Transverse colon (tissue), 4 donors: Measurements from ENCODE around the gene ANTXR2.

Experiments used
- CTCF ChIP-seq, 5 experiments: fragments of 200-600 bp in 3 of 5; fragments of 450-650 bp in 2 of 5; sonication (generic) in 3 of 5; IDR thresholded peaks; 1 replicate in 2 of 5; 2 replicates in 3 of 5; pipeline ENCODE4 v1.5.1; 2016 to 2017; ENCODE audit warnings: antibody characterized with exemption in 5 of 5, inconsistent platforms in 3 of 5, mild to moderate bottlenecking in 2 of 5, moderate library complexity in 1 of 5
- EP300 ChIP-seq: sonication (generic); formaldehyde crosslinking; IDR thresholded peaks from one replicate; pipeline ENCODE4 v1.6.1; 2017; ENCODE audit warnings: antibody characterized with exemption, low read depth
- POLR2A ChIP-seq: fragments of 450-650 bp; IDR thresholded peaks from one replicate; pipeline ENCODE4 v1.6.1; 2016; ENCODE audit warnings: antibody characterized with exemption, mild to moderate bottlenecking, moderate library complexity
- POLR2AphosphoS5 ChIP-seq, 3 donors: sonication (generic); formaldehyde crosslinking; IDR thresholded peaks; one replicate each; pipeline ENCODE4 v1.6.1; 2016; ENCODE audit warnings: antibody characterized with exemption in 3 of 3

- no peak for TF ChIP-seq CTCF (IDR thresholded peaks at IDR 0.05)
- no peak for TF ChIP-seq POLR2AphosphoS5 (IDR thresholded peaks at IDR 0.05)
- no peak for TF ChIP-seq POLR2A
- no peak for TF ChIP-seq EP300
These were observed 28.7 kb upstream of the ANTXR2 start for GRCh38 chr4:80101792-80102116.
